ACHN (cell line): ENCODE measurements around the gene RHCG.

Source experiments
- DNase-seq: peaks from one replicate; pipeline ENCODE4 v3.0.0-alpha.2; 2015
- in situ Hi-C: cut with HindIII; loops from 2 replicates; pipeline ENCODE4 v1.10.0; 2017; ENCODE audit warnings: low sequenced_read_pairs, low pct_ligation_motif_present, low pct_unique_long_range_greater_than_20kb

RHCG gene

DNA sequence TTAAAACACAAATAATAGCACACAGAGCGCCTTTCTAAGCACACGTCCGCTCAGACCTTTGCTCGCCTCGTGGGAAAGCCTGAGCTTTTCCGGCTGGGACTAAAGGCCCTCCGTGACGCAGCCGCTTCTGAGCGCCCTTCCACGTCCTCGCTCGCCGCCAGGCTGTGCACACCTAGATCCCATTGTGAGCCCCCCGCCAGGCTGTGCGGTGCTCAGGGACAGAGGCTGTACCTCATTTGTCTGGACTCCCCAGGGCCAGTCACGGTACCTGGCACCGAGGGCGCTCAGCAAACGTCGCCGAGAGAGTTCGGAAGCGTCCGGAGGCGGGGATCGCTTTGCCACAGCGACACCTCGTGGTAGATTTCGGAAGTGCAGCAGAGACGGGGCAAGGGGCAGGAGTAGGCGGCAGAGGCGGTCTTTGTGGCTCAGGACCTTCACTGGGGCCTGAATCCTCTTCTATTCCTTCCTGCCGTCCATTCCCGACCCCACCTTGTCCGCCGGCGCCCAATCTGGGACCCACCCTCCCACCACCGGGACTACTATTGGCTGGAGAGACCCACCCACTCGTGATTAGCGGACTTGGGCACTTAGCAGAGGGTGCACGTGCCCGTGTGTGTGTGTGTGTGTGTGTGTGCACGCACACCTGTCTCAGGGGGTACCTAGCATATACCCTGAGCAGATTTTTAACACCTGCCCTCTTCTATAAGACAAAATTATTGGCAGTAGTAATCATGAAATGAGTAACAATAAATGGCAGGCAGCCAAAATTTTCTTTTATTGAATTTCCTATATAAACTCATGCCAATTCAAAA is 65.6 kb downstream of the RHCG start:
- peak; percentile 69 for DNase-seq
- in situ Hi-C loops = no loop called here

DNA sequence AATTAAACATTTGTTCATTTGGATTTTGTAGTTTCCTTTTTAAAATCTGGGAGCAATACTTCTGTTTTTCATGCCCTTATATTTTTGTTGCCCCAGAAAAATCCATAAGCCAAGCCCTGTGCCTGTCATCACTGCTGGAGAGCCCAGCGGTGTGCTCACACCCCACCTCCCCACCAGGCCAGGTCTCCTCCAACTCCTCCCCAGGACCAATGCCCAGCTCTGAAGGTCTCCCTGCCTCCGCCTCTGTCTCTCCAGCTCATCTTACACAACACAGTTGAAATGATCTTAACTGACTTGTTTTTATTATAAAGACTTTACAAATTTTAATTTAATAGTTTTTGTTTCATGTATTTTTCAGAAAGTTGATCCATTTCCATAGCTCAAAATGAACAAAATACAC is 66.4 kb downstream of the RHCG start:
- in situ Hi-C loops = no loop called here
- no peak for DNase-seq

DNA sequence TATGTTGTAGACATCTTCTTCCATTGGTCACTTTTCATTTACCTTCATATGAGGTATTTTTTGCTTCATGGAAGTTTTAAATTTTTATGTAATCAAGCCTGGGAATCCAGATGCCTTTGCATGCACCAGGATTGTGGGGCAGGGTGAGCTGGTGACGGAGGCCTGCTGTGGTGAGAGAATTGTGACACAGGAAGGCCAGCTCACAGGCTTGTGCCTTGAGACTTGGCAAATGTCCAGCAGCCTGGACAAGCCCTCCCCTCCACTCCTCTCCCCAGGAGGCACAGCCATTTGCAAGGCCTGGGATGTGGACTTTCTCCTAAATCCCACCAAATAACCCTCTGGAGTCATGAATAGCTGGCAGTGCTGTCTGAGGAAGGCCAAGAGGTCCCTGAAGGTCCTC is 67.4 kb downstream of the RHCG start:
- DNase-seq = no peak
- in situ Hi-C loops = no loop called here

DNA sequence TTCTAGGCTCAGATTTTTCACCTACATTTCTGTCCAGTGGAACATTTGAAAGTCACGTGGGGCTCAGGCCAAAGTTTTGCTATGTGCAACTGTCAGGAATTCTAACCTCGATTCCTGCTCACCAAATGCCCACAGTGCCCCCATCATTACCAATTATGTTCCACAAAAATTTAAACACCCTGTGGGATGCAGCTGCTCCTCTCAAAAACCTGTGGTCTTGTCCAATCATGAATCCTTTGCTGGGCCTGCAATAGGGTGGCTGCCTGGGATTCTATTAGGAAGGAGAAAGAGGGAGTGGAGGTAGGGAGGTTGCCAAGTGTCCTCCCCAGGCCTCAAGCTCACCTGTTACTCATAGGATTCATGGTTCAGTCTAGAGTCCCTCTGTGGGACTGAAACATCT is 68.1 kb downstream of the RHCG start:
- in situ Hi-C loops = no loop called here

DNA sequence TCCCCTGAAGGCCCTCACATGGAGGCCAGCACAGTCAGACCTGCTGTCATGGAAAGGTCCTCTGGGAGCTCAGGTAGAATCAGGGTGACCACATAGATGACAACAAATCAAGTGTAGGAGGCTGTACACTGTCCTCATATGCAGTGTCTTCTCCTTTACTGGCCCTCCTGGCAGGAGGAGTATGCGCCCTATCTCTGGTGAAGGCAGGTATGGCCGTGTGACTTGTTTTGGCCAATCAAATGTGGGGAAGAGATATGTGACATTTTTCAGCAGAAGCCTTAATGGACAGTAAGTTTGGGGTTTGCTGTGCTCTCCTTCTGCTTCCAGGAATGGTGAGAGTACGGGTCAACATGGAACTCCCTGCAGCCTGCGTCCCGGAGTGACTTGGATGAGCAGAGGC is 69.9 kb downstream of the RHCG start:
- DNase-seq = no peak
- in situ Hi-C loops = no loop called here

More for the DNA sequence above, 68.1 kb downstream of the RHCG start:
- no peak for DNase-seq

DNA sequence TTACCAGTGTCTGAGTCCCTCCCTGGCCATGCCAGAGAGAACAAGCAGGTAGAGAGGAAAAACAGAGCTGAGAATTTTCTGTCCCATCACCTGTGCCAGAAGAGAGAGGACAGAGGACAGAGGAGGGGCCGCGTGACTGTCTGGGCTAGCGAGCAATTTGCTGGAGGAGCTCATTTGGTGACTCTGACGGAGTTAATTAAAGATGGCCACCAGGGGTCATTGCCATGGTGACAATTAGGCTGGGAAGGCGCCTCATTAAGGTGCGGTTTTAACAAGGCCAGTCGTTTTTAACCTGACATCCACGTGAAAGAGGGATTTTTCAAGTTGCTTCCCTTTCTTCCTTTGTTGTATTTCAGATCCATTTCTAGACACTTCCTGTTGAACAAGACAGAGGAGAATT is 72.4 kb downstream of the RHCG start:
- DNase-seq = no peak
- in situ Hi-C loops = no loop called here
